GM23338 (cell line): ENCODE results near the gene AGPAT4. TPM values are rescaled to one million over a fixed set of nuclear protein-coding genes. Genes with fewer than 3 reads are reported as not detected.

Experiments used
- ATAC-seq: fragments of 200-7000 bp; cut with Tn5 transposase; 3 replicates; pipeline ENCODE4 v1.9.1; 2020
- DNase-seq: peaks from one replicate; pipeline ENCODE4 v3.0.0-alpha.2; 2015; ENCODE audit warnings: low spot score
- H2AFZ ChIP-seq: fragments of 200-600 bp; sonication (generic); 2 replicates; pipeline ENCODE4 v1.8.0; 2016; ENCODE audit warnings: antibody characterized with exemption, mild to moderate bottlenecking, moderate library complexity
- H3F3A ChIP-seq: fragments of 200-600 bp; sonication (generic); replicated peaks from 2 replicates; pipeline ENCODE4 v1.8.0; 2017; ENCODE audit warnings: antibody characterized with exemption, mixed run types, low read depth
- H3K27ac ChIP-seq: fragments of 200-600 bp; sonication (generic); 2 replicates; pipeline ENCODE4 v1.6.1; 2016; ENCODE audit warnings: low read depth
- H3K27me3 ChIP-seq: fragments of 200-600 bp; sonication (generic); 2 replicates; pipeline ENCODE4 v1.8.0; 2016; ENCODE audit warnings: mild to moderate bottlenecking, mixed run types, moderate library complexity; ENCODE audit not compliant: insufficient read depth
- H3K36me3 ChIP-seq: fragments of 200-600 bp; sonication (generic); 2 replicates; pipeline ENCODE4 v1.8.0; 2016; ENCODE audit warnings: mild to moderate bottlenecking; ENCODE audit not compliant: insufficient read depth
- H3K4me1 ChIP-seq: fragments of 200-600 bp; sonication (generic); 2 replicates; pipeline ENCODE4 v1.8.0; 2016; ENCODE audit warnings: mild to moderate bottlenecking, moderate library complexity; ENCODE audit not compliant: insufficient read depth
- H3K4me2 ChIP-seq: fragments of 200-600 bp; sonication (generic); 2 replicates; pipeline ENCODE4 v1.7.1; 2017; ENCODE audit warnings: mixed run types
- H3K4me3 ChIP-seq: fragments of 200-600 bp; sonication (generic); 2 replicates; pipeline ENCODE4 v1.6.1; 2016; ENCODE audit warnings: mixed run types
- H3K79me2 ChIP-seq: fragments of 200-600 bp; sonication (generic); replicated peaks from 2 replicates; pipeline ENCODE4 v1.8.0; 2017; ENCODE audit warnings: mild to moderate bottlenecking; ENCODE audit not compliant: insufficient read depth
- H3K9me2 ChIP-seq: fragments of 200-600 bp; sonication (generic); 2 replicates; pipeline ENCODE4 v1.8.0; 2017; ENCODE audit not compliant: insufficient read depth
- H4K20me1 ChIP-seq: fragments of 200-600 bp; sonication (generic); replicated peaks from 2 replicates; pipeline ENCODE4 v1.8.0; 2017; ENCODE audit warnings: mild to moderate bottlenecking; ENCODE audit not compliant: insufficient read depth
- H3K27ac Mint-ChIP-seq: 2 replicates; pipeline ENCODE4 v1.8.0; 2020; ENCODE audit warnings: inconsistent platforms, mild to moderate bottlenecking, moderate library complexity, mixed read lengths
- H3K27me3 Mint-ChIP-seq: 3 replicates; pipeline ENCODE4 v1.8.0; 2022; ENCODE audit warnings: low read depth, mild to moderate bottlenecking, moderate library complexity, mixed read lengths, inconsistent platforms; ENCODE audit not compliant: insufficient read depth, poor library complexity
- H3K36me3 Mint-ChIP-seq: 3 replicates; pipeline ENCODE4 v1.8.0; 2021; ENCODE audit warnings: low read depth, mild to moderate bottlenecking, inconsistent platforms, moderate library complexity, mixed read lengths
- H3K4me1 Mint-ChIP-seq: 3 replicates; pipeline ENCODE4 v1.8.0; 2020; ENCODE audit warnings: mild to moderate bottlenecking, inconsistent platforms, mixed read lengths
- H3K4me3 Mint-ChIP-seq: 3 replicates; pipeline ENCODE4 v1.8.0; 2021; ENCODE audit warnings: moderate library complexity, mild to moderate bottlenecking, inconsistent platforms, mixed read lengths
- H3K9me3 Mint-ChIP-seq: 3 replicates; pipeline ENCODE4 v1.8.0; 2020; ENCODE audit warnings: moderate library complexity, mild to moderate bottlenecking, inconsistent platforms, mixed read lengths
- CREB1 ChIP-seq: fragments of 250-450 bp; sonication (Bioruptor Pico); IDR thresholded peaks from 2 replicates; pipeline ENCODE4 v1.5.0; 2020; ENCODE audit warnings: low read depth, mild to moderate bottlenecking, moderate library complexity
- EZH2 ChIP-seq: fragments of 200-600 bp; sonication (generic); IDR thresholded peaks from one replicate; pipeline ENCODE4 v1.8.0; 2017; ENCODE audit warnings: antibody characterized with exemption, mild to moderate bottlenecking, low read depth; ENCODE audit not compliant: unreplicated experiment
- EZH2phosphoT487 ChIP-seq: fragments of 200-600 bp; sonication (generic); IDR thresholded peaks from one replicate; pipeline ENCODE4 v1.8.1; 2018; ENCODE audit warnings: antibody characterized with exemption; ENCODE audit not compliant: unreplicated experiment
- JUNB ChIP-seq: IDR thresholded peaks from one replicate; pipeline ENCODE4 v1.6.1; 2016; ENCODE audit warnings: antibody characterized with exemption; ENCODE audit not compliant: unreplicated experiment
- ZNF114 ChIP-seq: fragments of 250-450 bp; sonication (Bioruptor Pico); IDR thresholded peaks from 2 replicates; pipeline ENCODE4 v1.5.0; 2020; ENCODE audit warnings: mild to moderate bottlenecking, moderate library complexity
- ZNF331 ChIP-seq: fragments of 250-450 bp; sonication (Bioruptor Pico); IDR thresholded peaks from 2 replicates; pipeline ENCODE4 v1.5.0; 2020; ENCODE audit warnings: low read depth, mild to moderate bottlenecking, moderate library complexity
- polyA plus RNA-seq: library from polyadenylated mRNA; unstranded; fragments of >200 nt; fragmentation: Nextera tagmentation; extraction: Ambion mirVana; gene quantifications from 2 replicates; pipeline ENCODE4 v1.2.1, GENCODE V29; 2016
- total RNA-seq: library from RNA; depleted of rRNA; stranded (reverse); fragments of >200 nt; shearing (Covaris generic); gene quantifications from 2 replicates; pipeline ENCODE4 v1.2.3, GENCODE V29; 2014
- TF ChIP-seq, protein P1 (sequence below): IDR thresholded peaks from 2 replicates; pipeline ENCODE4 v1.6.1; 2016; ENCODE audit warnings: antibody characterized with exemption
- TF ChIP-seq, protein P2 (sequence below), 2 experiments: fragments of 200-600 bp in 1 of 2; sonication (generic) in 1 of 2; conservative IDR thresholded peaks; 2 replicates each; pipeline versions ENCODE4 v1.5.1 to v1.6.1; 2016 to 2017; ENCODE audit warnings: antibody characterized with exemption in 2 of 2, low read depth in 2 of 2, mild to moderate bottlenecking in 2 of 2, moderate library complexity in 1 of 2
- TF ChIP-seq, protein P3 (sequence below): IDR thresholded peaks from one replicate; pipeline ENCODE4 v1.6.1; 2018; ENCODE audit warnings: antibody characterized with exemption; ENCODE audit not compliant: unreplicated experiment

Gene AGPAT4
- total and polyA plus RNA-seq, 2 experiments from 2014 or later, result 8.9 to 19.3 TPM

DNA sequence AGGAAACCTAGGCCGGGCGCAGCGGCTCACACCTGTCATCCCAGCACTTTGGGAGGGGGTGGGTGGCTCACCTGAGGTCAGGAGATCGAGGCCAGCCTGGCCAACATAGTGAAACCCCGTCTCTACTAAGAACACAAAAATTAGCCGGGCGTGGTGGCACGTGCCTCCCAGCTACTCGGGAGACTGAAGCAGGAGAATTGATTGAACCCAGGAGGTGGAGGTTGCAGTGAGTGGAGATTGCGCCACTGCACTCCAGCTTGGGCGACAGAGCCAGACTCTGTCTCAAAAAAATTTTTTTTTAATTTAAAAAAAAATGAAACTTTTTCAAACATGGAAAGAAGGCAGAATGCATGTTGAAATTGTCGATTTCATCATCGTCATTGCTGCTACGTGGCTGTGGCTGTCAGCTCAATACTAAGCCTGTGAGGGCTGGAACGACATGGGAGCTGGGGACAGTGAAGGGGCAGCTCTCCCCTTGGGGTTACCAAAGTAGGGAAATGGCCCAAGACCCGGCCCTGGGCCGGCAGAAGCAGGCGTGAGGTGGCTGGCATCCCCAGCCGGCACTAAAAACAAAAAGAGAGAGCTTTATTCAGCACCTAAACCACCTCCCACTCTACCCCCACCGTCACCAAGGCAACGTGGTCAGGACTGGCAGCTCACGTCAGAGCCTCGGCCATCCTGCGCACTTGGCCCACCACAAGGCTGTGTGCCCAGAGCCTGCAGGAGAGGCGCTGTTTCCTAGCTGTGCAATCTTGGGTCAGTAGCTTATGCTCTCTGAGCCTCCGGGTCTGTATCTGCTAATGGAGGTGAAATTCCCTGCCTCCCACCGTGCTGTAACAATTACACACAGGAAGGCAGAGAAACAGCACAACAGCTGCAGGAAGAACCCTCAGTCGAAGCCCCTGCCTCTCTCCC lies 30.8 kb downstream of the AGPAT4 start:
- Histone ChIP-seq H2AFZ (no peak overlapping the region), H3K79me2 (peaks cover 95% of the 10 kb centered on the region), H3F3A (no peaks in the 10 kb centered on the region), H3K9me2 (no peaks in the 10 kb centered on the region), H3K27ac (peak overlapping the region; percentile 72), H3K4me2 (peak overlapping the region; percentile 70; the same call in 1 of the 2 replicates), H3K36me3 (no peaks in the 10 kb centered on the region), H4K20me1 (peaks cover 50% of the 10 kb centered on the region), H3K4me3 (no peak overlapping the region), H3K4me1 (peaks cover 36% of the 10 kb centered on the region), H3K27me3 (no peaks in the 10 kb centered on the region)
- Mint-ChIP-seq H3K27ac (peak overlapping the region; percentile 81), H3K27me3 (peaks cover 8% of the 10 kb centered on the region), H3K36me3 (peaks cover 11% of the 10 kb centered on the region), H3K4me1 (peaks cover 57% of the 10 kb centered on the region), H3K9me3 (no peaks in the 10 kb centered on the region), H3K4me3 (peak overlapping the region; percentile 11; the same call in 1 of the 3 replicates)
- ATAC-seq (peak; percentile 91), DNase-seq (peak; percentile 78)
- 0 out of 2 replicates have a peak, but pooled peaks have one; percentile 47 for TF ChIP-seq ZNF114 (CRISPR knock-in tag)
- peak; percentile 56 for TF ChIP-seq ZNF331
- TF ChIP-seq, protein P1, sequence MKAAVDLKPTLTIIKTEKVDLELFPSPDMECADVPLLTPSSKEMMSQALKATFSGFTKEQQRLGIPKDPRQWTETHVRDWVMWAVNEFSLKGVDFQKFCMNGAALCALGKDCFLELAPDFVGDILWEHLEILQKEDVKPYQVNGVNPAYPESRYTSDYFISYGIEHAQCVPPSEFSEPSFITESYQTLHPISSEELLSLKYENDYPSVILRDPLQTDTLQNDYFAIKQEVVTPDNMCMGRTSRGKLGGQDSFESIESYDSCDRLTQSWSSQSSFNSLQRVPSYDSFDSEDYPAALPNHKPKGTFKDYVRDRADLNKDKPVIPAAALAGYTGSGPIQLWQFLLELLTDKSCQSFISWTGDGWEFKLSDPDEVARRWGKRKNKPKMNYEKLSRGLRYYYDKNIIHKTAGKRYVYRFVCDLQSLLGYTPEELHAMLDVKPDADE, result no peak
- peak; percentile 66 for TF ChIP-seq CREB1 (CRISPR knock-in tag)
- TF ChIP-seq, protein P2, sequence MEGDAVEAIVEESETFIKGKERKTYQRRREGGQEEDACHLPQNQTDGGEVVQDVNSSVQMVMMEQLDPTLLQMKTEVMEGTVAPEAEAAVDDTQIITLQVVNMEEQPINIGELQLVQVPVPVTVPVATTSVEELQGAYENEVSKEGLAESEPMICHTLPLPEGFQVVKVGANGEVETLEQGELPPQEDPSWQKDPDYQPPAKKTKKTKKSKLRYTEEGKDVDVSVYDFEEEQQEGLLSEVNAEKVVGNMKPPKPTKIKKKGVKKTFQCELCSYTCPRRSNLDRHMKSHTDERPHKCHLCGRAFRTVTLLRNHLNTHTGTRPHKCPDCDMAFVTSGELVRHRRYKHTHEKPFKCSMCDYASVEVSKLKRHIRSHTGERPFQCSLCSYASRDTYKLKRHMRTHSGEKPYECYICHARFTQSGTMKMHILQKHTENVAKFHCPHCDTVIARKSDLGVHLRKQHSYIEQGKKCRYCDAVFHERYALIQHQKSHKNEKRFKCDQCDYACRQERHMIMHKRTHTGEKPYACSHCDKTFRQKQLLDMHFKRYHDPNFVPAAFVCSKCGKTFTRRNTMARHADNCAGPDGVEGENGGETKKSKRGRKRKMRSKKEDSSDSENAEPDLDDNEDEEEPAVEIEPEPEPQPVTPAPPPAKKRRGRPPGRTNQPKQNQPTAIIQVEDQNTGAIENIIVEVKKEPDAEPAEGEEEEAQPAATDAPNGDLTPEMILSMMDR (conservative IDR thresholded peaks at IDR 0.05; ENCODE audit: low read depth in 2 of 2), result peak in 1 of 2 experiments; percentile 31; a peak in 2 of 4 replicates
- TF ChIP-seq, protein P3, sequence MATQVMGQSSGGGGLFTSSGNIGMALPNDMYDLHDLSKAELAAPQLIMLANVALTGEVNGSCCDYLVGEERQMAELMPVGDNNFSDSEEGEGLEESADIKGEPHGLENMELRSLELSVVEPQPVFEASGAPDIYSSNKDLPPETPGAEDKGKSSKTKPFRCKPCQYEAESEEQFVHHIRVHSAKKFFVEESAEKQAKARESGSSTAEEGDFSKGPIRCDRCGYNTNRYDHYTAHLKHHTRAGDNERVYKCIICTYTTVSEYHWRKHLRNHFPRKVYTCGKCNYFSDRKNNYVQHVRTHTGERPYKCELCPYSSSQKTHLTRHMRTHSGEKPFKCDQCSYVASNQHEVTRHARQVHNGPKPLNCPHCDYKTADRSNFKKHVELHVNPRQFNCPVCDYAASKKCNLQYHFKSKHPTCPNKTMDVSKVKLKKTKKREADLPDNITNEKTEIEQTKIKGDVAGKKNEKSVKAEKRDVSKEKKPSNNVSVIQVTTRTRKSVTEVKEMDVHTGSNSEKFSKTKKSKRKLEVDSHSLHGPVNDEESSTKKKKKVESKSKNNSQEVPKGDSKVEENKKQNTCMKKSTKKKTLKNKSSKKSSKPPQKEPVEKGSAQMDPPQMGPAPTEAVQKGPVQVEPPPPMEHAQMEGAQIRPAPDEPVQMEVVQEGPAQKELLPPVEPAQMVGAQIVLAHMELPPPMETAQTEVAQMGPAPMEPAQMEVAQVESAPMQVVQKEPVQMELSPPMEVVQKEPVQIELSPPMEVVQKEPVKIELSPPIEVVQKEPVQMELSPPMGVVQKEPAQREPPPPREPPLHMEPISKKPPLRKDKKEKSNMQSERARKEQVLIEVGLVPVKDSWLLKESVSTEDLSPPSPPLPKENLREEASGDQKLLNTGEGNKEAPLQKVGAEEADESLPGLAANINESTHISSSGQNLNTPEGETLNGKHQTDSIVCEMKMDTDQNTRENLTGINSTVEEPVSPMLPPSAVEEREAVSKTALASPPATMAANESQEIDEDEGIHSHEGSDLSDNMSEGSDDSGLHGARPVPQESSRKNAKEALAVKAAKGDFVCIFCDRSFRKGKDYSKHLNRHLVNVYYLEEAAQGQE, result no peak

DNA sequence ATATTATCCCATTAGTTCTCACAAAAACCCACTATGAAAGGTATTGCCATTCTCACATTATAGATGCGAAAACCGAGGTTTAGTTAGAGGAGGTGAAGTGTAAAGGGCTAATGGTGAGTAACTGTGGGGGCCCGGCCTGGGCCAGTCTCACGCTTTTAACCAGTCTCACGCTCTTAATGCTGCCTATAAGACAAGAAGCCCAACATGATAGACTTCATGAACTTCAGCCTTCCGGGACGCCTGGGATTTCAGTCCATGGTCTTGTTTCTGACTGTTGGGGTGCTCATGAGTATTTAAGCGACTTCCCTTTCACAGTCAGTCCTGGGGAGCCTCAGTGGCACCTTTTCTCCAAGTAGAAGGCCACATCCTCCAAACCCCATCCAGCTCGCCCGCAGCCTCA lies 31.7 kb downstream of the AGPAT4 start:
- ATAC-seq, result no peak
- peaks cover 42% of the 10 kb centered on the region for H4K20me1 ChIP-seq
- peaks cover 8% of the 10 kb centered on the region for H3K27me3 Mint-ChIP-seq
- TF ChIP-seq EZH2 (no peak), EZH2phosphoT487 (no peak), JUNB (no peak), CREB1 (CRISPR knock-in tag) (no peak)
- TF ChIP-seq, protein P1, result no peak

More for the DNA sequence above, 31.7 kb downstream of the AGPAT4 start:
- Mint-ChIP-seq H3K27ac (no peak overlapping the region), H3K9me3 (no peaks in the 10 kb centered on the region), H3K36me3 (peaks cover 11% of the 10 kb centered on the region), H3K4me1 (peaks cover 62% of the 10 kb centered on the region), H3K4me3 (no peak overlapping the region)
- H2AFZ ChIP-seq, result no peak overlapping the region
- H3K27ac ChIP-seq, result no peak overlapping the region
- no peaks in the 10 kb centered on the region for H3K36me3 ChIP-seq
- H3K4me2 ChIP-seq, result no peak overlapping the region
- H3K79me2 ChIP-seq, result peaks cover 92% of the 10 kb centered on the region
- no peak overlapping the region for H3K4me3 ChIP-seq
- no peak for DNase-seq
- H3K4me1 ChIP-seq, result peaks cover 36% of the 10 kb centered on the region
- H3K27me3 ChIP-seq, result no peaks in the 10 kb centered on the region
- no peaks in the 10 kb centered on the region for H3K9me2 ChIP-seq
- no peaks in the 10 kb centered on the region for H3F3A ChIP-seq
